NCI-H187 (cell line): Measurements from ENCODE around the gene ZNF418.
"Not testable (repeated sequence)": the region's sequence is repeated elsewhere in the genome, so short reads cannot be mapped to it uniquely, and the experiment has no call there.

Experiments used
- DNase-seq, 2 experiments: peaks; one replicate each; lab custom pipeline; 2025; lab: John Stamatoyannopoulos, UW

Gene ZNF418

DNA sequence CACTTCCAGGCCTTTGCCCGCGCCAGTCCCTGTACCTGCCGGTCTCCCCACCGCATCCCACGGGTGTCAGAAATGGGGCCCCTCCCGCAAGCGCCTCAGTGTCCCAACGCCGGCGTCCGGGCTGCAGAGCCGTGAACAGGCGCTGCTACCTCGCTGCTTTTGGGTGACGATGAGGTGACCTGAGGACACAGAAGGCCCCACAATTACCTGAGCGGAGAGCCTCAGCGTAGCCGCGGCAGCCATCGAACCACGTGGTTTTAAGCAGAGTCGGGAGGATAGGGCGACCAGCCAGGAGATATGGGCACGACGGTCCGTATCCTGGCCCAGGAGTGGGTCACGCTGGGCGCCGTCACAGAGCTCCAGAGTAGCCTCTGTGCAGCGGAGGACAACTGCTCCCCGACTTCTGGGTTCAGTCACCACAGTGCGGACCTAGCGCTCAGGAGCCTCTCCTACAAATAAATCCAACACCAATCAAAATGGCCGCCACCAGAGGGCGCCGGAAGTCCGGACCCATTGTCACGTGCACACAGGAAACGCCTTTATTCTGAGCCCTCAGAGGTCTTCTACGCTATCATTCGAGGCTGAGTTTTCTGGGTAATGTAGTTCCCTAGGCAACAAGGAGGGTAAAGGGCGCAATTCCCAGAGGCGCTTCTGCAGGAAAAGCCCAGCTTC is 46.5 kb downstream of the ZNF418 start, which contains the start of gene ZNF814:
TSS of gene ZNF814 (minus strand) at position 478 of the 672 bp plus-strand sequence. CDS start at position 243, 235 bp downstream.
- DNase-seq = no peak

DNA sequence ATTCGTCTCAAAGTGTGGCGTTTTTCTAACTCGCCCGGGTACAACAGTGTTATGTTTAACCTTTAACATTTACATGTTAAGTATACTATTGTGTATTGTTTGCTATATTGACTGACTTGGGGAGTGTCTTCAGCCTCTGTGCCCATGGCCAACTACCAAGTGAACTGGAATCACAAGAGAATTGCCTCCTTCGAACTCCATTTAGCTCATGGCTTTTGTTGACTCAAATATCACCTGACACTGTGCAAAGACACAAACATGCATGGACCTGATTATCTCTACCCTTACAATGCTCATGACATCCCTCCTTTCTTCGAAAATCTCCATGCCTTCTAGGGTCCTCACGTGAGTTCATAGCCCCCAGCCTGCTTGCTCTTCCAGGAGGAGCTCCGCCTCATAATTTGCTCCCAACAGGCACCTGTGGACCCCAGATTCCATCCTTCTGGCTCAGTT is 47.1 kb downstream of the ZNF418 start:
- no peak for DNase-seq

DNA sequence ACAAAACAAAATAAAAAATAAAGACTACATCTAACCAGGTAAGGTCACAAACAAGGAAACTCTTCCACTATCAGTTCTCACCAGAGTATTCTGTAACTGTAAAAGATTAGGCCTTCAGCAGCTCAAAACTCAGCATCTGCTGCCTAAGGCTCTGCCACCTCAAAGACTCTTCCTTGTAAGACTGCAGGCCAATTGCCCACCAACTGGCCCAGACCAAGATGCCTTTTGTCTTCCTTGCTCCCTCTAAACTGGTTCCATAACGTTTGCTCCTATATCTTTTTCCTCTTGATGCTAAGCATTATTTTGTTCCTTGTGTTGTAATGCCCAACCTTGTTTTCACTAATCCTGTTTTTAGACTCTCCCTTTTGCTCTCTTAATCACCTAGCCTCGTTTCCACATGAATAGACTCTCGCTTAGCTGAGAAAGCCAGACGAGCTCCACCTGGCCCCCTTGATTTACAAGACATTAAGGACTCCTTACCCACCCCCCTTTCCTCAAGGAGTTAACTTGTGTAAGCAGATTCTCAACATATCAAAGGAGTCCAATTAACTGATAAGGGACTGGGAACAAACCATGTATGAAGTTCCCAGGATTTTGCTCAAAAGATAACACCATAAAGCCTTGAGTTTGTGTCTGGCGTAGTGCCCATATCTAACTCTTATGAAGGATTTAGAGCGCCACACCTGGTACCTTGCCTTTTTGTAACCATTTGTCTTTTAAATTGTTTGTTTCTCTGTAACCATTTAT is 47.8 kb downstream of the ZNF418 start:
- DNase-seq = no peak

DNA sequence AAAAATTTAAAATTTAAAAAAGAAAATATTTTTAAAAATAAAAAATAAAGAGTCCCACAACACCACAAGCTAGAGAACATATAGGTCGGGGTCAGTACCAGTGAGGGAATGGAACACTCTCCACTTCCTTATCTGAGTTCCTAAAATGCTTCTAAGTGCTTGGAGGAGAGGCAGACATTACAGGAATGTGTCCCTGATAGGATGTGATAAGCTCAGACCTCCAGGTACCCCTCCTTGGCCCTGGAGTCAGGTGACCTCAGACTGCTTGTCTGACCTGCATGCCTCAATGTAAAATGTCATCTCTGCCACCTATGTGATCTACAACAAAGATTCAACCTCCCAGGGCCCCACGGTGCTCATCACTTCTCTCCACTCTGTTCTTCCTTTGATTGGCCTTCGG is 49.2 kb downstream of the ZNF418 start:
- no peak for DNase-seq

DNA sequence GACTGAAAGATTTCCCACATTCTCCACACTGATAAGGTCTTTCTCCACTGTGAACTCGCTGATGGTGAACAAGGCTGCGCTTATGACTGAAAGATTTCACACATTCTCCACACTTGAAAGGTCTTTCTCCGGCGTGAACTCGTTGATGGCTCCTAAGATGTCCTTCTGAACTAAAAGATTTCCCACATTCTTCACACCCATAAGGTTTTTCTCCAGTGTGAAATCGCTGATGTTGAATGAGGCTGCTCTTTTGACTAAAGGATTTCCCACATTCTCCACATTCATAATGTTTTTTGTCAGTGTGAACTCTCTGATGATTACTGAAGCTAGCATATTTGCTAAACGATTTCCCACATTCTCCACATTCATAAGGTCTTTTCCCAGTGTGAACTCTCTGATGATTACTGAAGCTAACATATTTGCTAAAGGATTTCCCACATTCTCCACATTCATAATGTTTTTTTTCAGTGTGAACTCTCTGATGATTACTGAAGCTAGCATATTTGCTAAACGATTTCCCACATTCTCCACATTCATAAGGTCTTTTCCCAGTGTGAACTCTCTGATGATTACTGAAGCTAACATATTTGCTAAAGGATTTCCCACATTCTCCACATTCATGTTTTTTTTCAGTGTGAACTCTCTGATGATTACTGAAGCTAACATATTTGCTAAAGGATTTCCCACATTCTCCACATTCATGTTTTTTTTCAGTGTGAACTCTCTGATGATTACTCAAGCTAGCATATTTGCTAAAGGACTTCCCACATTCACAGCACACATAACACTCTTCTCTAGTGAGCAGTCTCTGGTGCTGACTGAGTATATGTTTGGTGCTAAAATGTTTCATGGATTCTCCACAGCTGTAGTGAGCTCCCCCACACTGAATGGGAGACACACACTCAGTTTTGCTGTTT is 61.1 kb downstream of the ZNF418 start:
- DNase-seq = not testable (repeated sequence)

DNA sequence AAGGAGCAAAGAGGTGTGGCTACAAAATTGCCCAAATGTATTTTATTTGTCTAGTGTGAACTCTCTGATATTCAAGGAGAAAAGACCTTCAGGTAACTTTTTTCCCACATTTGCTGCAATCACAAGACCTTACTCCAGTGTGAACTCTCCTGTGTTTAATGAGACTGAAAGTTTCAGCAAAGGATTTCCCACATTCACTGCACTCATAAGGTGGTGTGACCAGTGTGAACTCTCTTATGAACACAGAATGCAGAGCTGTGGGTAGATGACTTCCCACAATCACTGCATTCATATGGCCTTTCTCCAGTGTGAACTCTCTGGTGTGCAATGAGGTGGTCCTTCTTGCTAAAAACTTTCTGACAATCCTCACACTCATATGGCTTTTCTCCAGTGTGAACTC is 62.8 kb downstream of the ZNF418 start:
- no peak for DNase-seq
